Activated CD4-positive, alpha-beta T cell treated with anti-CD3 and anti-CD28 coated beads for 48 hours (primary cell): ENCODE data around the gene KCTD1.

Source experiments
- DNase-seq: peaks from one replicate; pipeline ENCODE4 v3.0.0-alpha.2; 2020

KCTD1 gene

DNA sequence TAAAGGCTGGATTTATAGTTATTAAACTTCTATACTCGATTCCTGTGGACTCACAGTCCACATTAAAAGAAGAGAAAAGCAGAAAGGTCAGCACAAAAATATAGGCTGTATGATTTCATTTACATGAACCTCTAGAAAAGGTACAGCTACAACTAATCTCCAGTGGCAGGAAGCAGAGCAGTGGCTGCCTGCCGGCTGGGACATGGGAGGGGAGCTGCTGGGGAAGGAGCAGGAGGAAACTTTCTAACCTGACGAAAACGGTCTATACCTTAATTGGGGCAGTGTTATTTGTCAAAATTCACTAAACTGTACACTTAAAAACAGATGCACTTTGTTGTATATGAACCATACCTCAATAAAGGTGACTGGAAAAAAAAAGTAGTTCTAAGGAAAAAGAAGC, 26.7 kb downstream of the KCTD1 start:
- DNase-seq, result no peak

DNA sequence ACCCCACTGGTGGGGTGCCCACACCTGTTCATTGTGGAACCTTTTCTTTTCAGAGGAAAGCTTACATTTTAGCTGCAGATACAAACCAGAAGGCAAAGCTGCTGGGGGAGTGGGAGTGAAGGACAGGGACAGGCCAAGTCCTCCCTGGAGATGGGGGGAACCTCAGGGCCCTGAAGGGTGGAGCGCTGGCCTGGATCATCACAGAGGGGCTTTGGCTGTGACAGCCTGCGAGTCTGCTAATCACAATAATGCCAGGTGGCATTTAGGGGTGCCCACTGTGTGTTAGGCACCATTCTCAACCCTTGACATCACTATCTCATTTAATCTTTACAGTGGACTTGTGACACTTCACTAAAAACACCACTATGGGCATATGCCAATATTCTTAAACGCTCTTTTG, 27.4 kb downstream of the KCTD1 start:
- no peak for DNase-seq

DNA sequence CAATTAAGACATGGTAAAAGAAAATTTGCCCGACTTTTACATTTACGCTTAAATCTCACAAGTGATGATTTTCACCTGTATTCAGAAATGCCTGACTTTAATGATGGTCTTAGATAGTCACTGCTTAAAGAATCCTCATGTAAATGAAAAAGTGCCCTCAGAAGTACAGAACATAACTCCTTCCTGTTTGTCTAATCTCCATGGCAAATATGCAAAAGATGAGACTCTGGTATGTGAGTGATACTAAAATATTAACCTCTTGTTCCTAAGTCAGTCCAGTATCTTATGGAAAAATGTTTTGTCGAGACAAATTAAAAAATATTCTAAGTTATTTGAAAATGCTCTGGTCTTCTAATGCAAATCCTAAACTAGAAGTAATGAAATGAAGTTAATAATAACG, 29.2 kb downstream of the KCTD1 start:
- no peak for DNase-seq

DNA sequence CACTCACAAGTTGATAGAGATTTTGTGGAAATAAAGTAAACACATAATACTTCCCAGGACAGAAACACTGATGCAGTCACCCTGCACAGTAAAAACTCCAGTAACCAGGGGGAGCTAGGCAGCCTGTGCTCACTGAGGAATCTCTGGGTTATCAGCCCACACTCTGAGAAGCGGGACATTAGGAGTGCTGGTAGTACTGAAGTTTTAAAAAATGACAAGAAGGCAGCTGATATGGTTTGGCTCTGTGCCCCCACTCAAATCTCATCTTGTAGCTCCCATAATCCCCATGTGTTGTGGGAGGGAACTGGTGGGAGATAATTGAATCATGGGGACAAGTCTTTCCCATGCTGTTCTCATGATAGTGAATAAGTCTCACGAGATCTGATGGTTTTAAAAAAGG, 31.4 kb downstream of the KCTD1 start:
- DNase-seq, result no peak

DNA sequence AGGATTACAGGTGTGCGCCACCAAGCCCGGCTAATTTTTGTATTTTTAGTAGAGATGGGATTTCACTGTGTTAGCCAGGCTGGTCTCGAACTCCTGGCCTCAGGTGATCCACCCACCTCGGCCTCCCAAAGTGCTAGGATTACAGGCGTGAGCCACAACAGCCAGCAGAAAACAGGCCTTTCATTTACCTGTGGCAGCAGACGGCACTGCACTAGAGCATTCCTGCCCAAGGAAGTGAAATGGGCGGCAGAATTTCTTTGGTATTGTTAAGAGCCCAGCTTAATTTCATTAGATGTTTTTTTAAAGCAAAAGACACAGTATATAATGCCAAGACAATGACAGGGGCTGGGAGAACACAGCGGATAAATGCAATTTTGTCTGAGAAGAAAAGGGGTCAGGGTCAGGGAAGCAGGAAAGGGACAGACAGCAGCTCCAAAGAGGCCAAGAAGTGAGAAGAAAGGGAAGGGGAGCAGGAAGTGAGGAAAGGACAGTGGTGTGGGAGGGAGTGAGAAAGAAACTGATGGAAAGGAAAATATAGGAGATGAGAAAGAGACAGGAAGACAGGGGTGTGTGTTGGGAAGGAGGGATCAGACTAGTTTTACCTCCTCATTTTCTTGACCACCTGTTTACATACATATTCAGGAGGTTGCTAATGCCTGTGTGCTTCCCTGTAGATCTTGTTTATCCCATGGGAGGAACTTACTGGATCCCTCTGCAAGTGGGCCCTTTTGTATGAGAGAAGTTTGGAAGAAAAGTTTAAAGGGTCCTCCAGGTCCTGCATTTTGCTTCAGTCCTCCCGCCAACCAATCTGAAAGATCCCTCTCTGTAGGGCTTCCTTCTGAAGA, 32.5 kb downstream of the KCTD1 start:
- DNase-seq, result no peak

DNA sequence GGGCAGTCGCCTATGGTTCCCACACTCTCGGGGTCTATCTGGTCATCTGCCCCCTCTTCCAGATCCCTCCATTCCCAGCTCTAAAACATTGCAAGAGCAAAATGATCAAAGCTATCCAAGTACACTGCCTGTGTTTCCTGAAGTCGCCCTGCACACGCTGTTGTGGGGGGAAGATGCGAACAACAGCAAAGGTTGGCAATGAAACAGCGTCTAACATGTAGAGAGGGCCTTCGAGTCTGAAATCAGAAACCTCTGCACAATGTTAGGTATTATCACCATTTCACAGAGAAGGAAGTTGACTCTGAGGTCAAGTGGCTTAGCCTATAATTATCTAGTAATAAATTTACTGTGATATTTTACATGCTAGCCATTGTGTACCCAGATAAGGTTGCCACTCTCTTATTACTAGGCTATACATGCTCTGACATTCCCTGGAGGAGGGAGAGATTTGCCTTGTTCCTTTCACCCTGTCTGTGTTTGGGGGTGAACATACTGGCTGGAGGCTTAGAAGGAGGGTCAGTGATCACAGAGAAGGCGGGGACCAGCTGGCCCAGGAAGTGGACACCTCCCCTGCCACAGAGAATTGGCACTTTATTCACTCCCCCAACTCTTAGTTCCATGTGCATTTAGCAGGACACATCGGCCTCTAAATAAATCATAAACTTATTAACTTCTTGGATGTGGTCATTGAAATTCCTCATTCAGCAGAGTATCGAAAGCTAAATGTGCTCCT, 36.8 kb downstream of the KCTD1 start:
- no peak for DNase-seq

DNA sequence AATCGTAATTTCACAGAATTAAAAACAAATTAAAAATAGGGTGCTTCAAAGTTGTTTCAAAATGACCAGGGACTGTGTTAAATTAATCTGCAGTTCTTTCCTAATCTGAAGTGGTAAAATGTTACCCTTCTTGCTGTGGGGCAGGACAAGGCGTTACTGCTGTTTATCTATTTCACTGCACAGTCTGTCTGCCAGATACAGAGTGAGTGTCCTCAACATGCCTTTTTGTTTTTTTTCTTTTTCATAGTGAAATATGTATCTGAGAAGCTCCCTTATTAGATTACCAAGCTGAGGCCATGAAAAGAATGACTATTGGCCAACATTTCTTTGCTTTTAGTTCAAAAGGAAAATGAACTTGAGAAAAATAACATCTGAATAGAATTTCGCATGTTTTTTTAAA, 38.0 kb downstream of the KCTD1 start:
- DNase-seq, result no peak

DNA sequence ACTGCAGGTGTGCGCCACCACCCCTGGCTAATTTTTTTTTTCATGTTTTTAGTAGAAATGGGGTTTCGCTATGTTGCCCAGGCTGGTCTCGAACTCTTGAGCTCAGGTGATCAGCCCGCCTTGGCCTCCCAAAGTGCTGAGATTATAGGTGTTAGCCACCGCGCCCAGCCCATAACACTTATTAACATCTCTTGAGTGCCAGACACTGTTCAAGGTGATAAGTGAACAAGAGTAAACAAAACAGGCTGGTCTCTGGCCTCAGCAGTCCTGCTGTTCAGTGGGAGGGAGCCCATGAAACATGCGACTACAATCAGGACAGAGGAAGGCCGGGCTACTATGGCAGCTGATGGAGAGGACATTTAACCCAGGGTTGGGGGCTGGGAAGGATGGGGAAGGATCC, 42.3 kb downstream of the KCTD1 start:
- DNase-seq, result no peak

DNA sequence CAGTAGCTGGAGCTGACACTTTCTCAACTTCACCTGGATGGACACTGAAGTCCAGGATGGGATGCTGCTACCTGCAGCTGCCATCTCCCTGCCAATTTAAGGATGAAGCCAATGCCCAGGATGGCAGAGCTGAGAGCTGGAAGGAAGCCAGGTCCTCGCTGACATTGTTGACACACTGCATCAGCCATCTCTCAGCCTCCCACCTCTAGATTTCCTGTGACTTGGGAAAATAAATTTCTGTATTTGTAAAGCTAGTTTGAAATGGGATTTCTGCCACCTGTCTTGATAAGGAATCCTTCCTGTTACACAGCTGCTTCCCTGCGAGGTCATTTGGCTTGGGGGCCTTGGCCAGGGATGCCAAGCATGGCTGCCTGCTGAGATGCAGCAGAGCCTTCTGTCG, 43.5 kb downstream of the KCTD1 start:
- DNase-seq, result no peak

DNA sequence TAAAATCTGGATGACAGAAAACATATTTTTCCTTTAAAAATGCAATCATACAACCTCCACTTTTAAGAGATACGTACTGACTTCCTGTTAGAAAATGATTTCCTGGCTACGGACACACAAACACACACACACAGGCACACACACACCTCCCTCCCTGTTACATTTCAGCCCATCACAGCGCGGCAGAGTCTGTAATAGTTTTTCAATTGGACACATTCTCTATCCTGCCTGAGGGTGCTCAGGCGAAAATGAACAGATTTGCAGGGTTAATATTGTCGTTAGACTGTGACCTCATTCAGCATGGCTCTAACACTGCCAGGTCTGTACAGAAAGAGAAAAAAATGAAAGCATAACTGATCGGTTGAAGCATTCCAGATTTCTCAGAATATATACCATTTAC, 45.0 kb downstream of the KCTD1 start:
- no peak for DNase-seq

DNA sequence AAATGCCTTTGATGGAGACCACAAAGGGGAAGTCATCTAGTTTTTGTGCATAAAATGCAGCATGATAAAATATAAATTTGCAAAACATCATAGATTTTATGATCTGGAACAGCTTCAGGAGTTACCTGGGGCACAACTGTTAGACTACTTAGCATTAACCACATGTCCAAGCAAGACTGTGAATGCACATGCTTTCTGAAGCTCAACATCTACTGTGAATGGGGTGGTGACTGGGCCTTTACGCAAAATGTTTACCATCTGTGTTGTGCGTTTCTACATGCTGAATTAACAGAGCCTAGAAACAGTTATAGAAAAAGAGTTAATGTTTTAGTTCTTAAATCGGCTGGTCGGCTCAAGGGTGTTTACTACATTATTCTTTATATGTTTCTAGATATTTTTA, 45.5 kb downstream of the KCTD1 start:
- DNase-seq, result no peak

DNA sequence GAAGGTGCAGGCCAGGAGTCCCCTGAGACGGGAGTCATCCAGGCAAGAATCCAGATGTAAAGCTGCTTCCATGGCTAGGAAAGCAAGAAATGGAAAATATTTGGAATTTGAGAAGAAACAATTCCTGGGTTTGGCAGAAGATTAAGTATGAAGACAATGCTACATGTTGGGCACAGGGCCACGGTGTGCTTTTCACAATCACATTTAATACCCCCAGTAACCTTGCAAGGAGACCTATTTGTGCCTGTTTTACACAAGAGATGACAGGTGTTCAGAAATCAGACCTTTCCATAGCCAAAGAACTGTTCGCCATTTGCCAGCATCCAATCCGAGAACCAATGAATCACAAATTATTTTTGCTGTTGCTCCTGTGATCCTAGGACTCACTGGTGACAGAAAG, 50.5 kb downstream of the KCTD1 start:
- no peak for DNase-seq

DNA sequence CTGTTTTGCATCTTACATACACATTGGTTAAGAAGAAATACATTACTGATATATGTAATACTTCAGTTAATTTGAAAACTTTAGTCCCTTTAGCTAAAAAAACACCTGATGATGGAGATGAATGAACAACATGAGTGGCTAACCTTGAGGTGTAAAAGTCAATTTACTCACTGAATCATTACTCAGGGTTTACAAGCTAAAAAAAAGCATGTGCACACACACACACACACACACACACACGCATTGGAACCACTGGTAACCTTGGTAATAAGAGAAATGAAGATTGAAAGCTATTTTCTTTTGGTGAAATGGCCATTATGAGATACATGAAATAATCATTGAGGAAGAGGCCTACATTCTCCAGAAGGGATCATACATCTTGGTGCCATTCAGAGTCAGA, 51.8 kb downstream of the KCTD1 start:
- no peak for DNase-seq

DNA sequence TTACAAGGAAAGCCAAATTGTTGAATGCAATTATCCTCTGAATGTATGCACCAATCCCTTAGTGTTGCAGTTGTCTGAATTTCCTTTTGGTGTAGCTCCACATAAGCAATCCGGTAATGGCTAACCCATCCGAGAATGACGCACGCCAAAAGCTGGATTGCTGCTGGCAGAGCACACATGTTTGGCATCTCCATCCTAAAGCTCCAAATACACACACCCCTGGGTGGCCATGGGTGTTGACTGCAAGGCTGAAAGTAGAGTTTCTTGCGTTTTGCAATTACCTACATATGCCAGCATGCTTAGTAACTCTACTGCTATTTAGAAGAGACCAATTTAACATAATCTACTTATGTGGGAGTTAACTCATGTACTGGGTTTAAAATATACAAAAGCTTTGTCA, 53.1 kb downstream of the KCTD1 start:
- no peak for DNase-seq

DNA sequence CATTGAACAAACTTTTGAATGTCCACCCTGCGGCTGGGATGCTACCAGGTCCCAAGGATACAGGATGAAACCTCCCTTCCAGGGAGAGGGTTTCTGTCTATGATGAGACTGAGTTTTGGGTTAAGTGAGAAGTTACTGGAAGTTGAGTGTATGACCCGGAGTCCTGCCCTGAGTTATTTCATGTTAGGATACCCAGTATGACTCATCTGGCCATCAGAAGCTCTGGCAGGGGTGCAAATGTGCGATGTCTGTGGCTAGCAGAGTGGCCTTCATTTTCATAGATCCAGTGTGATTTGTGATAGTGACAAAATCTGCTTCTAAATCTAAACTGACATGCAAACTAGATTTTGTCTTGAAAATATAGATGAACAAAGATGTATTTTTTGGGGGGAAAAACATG, 55.3 kb downstream of the KCTD1 start:
- DNase-seq, result no peak

DNA sequence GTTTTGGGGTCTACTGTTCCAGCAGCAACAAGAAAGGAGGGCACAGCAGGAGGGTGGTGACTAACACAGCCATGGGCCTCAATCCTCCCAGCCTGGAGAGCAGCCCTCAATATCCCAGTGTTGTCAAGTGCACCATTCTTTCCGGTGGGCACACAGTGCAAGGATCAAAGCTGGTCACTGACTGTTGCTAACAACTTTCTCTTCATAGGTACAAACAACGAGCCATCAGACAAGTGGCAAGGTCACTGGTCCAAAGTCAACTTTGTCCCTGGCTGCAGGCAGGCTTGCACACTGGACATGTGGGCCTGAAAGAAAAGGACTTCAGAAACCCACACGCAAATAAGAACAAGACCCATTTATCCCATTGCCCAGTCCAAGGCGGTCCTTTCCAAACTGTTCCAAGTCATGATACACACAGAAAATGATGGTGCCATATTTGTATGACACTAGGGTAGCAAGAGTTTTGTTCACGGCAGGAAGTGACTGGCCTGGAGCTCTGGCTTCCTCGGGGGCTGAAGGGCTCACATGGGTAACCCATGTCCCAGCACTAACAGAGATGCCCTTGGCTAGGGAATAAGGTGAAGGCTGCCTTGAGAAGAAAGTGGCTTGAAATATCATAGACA, 57.0 kb downstream of the KCTD1 start:
- DNase-seq, result no peak

DNA sequence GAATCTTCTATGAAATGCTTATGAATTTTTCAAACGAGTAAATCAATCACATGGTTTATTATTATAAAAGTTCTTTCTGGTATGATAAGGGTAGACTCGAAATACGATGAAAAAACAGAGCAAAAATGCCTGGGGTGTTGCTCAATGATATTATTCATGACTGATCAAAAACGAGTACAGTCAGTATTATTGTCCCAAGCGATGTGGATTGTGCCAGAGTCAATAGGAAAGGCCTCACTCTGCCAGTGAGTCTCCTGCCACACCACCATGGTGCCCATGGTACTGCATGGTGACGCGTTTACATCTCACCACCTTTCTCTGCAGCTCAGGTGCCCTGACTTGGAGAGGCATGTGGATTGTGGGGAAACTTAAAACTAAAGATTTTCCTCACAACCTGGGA, 58.5 kb downstream of the KCTD1 start:
- DNase-seq, result no peak

DNA sequence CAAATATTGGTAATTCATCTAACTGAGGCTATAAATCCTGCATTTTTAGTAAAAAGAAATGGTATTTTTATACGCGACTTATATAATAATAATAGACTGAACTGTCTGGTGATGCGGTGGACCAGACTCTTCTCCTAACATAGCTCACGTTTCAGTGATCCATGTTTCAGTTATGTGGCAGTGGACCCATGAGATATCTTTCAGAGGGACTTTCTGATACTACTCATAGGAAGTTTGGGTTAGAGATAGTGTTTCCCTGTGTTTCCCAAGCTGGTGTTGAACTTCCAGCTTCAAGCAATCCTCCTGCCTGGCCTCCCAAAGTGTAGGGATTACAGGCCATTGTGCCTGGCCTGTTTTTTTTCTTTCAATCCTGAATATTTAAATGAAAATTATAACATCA, 59.2 kb downstream of the KCTD1 start:
- DNase-seq, result no peak

DNA sequence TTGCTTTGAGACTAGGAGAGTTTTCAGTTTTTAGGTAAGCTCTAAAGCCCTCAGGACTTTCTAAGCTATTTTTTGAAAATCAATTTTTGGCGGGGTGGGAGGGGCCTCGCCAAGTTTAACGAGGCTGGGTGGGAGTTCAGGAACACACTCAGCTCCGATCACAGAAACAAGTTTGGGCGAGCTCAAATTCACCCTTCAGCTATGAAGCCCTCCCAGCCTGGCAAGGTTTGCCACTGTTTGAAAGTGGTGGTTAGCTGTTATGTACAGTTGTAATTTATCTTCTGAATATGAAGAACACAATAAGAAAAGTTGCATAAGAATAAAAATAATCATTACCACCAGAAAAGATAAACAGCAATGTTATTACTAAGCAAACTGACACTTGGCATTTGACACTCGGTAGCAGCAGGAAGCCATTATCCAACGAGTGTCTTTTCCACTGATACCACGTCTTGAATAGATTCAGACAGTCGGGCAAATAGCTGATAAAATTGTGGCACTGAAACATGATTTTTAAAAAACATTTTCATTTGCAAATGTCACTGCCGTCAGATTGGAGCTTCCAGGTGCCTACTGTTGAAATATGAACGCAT, 59.8 kb downstream of the KCTD1 start:
- no peak for DNase-seq

DNA sequence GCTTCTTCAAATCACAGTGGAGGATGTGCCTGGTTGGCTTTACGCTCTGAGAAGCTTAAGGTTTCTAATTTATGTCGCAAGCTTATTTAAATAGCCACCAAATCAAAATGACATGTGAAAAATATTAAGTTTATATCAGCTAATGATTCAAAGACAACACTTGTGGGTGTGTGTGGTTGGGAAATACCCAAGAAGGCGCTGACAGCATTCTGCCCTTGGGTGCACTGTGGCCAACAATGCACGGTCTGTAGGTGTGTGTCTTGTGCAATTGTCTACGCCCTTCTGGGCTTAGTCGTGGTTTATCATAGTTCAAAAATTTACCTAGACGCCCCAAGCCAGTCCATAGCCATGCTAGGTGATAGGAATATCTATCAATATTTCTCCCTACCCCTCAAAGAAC, 60.9 kb downstream of the KCTD1 start:
- peak; percentile 23 for DNase-seq

DNA sequence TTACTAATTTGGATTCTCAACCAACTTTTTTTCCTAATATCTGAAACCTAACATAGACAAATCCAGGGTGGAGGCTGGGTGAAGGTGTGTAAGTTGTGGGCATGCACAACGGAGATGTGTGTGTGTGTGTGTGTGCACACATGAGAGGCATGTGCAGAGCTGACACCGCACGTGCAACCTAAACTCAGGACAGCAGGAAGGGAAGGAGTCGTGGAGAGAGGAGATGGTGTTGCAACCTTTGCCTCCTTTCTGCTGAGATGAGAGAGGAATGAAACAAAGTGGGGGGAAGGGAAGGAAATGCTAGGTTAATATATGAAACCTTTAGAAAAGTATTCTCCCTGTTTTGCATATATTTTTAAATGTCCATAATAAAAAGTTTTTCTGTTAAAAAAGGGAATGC, 64.7 kb downstream of the KCTD1 start:
- no peak for DNase-seq

DNA sequence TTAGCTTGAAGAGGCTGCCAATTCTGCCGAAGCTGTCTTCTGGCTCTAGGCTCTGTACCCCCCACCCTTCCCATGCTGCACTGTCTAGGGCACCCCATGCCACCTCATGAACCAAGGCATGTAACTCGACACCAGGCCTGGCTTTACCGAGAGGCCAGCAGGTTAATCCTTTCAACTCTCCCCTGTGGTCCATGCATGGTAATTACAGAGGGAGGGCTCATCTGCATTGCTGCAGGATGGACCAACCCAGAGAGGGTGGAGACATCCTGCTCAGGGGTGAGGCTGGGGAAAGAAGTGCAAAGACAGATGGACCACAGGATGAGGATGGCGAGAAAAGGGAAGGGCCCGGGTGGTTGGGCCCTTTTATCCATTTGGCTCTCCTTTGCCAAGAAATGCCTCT, 65.8 kb downstream of the KCTD1 start:
- DNase-seq, result no peak

DNA sequence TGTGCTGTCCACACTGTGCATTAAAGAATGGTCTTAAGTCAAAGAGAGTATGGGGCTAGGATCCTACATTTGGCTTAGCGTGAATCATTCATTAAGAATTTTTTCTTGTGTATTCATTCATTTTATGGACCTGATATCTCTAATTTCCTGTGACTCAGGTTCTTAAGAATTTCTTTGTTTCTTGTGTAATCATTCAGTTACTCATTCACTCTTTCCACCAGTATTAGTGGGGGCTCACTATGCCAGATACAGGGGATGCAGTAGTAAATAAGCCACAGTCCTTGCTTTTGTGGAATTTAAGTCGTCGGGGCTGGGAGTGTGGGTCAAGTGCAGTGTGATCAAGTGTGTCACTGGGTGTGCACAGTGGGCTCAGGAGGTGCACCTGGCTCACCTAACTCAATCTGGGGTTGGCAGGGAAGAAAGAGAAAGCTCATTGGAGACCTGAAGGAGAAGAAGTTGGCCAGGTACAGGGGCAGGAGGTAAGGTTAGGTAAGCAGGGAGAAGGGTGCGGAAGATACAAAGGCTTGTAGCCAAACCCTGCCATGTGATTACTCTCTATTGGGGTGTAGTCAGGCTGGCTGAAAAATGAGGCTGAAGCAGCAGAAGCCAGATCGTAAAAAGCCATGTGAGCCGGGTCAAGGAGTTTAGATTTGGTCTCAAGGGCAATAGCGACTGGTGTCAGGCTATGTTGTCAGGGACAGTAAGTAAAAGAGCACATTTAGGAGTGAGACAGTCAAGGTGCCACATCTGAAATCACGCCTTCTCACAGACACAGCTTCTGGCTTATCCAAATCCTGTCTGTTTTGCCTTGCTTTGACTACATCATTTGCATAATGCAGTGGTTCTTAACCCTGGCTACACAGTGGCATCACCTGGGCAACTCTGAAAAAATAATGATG, 67.2 kb downstream of the KCTD1 start:
- DNase-seq, result no peak
